GM19025 (cell line): ENCODE measurements around the gene NCOA3.
"Not testable (repeated sequence)": the region's sequence is repeated elsewhere in the genome, so short reads cannot be mapped to it uniquely, and the experiment has no call there.

ENCODE experiments used
- ATAC-seq: cut with Tn5 transposase; IDR thresholded peaks from one replicate; pipeline ENCODE4 v1.9.1; 2021; ENCODE audit warnings: mild to moderate bottlenecking, low read depth, moderate library complexity; ENCODE audit not compliant: unreplicated experiment

NCOA3 gene

GRCh38 chr20:47498606-47499005 lies 3.1 kb upstream of the NCOA3 start:
- ATAC-seq, result no peak

- no peak for ATAC-seq
Measured at GRCh38 chr20:47499053-47499452, 2.6 kb upstream of the NCOA3 start.

DNA sequence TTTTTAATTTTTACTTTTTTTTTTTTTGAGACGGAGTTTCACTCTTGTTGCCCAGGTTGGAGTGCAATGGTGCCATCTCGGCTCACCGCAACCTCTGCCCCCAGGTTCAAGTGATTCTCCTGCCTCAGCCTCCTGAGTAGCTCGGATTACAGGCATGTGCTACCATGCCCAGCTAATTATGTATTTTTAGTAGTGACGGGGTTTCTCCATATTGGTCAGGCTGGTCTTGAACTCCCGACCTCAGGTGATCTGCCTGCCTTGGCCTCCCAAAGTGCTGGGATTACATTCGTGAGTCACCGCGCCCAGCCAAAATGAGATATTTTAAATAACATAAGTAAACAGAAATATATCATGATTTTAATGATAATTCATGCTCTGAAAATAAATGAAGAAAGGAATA lies 1.6 kb upstream of the NCOA3 start:
- not testable (repeated sequence) for ATAC-seq

GRCh38 chr20:47500554-47500953 lies 1.1 kb upstream of the NCOA3 start:
- ATAC-seq, result no peak

GRCh38 chr20:47501116-47501481 lies 588 bp upstream of the NCOA3 start:
- ATAC-seq, result no peak

DNA sequence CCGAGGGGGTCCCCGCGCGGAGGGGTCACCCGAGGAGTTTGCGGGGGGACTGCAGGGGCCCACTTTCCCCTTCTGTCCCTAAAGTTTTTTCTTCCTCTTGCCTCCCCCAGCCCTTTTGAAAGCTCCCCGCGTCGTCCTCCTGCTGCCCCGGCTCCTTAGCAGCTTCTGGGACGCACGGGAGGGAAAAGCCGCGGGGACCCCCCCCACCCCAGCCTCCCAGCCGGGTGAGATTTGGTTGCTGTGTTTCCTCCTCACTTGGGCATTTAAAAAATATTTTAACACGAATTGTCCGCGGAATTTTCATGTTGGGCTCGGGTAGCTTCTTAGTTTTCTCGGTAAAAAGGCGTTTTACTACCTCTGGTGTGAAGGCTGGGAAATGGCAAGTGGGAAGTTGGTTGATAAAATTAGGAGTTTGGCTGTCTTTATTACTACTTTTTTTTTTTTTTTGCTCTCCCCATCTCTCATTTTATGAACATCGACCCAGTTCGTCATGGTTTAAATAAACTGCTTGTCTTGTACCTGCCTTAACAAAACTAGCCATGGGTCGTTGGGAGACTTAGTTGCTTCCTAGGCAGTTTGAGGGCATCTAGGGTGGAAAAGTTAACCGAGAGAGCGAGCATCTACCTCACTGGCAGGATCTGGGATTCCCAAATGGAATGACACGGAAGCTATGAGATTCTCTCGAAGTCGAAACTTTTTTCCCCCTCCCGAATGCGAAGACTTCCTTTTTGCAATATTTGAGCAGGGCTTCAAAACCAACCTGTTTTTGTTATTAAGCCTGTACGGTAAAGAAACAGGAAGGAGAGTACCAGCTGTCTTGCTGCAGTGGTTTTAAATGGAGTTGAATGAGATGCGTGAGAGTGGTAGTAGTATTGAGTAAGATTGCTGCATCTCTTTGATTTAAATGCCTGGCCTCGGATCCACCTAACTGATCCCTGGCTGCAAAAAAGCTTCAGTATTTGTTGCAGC lies 868 bp downstream of the NCOA3 start:
- ATAC-seq, result no peak

GRCh38 chr20:47503685-47504084 lies 2.0 kb downstream of the NCOA3 start:
- no peak for ATAC-seq

- no peak for ATAC-seq
Measured at GRCh38 chr20:47506335-47506734, 4.6 kb downstream of the NCOA3 start.

- no peak for ATAC-seq
Measured at GRCh38 chr20:47506850-47507249, 5.2 kb downstream of the NCOA3 start.

- ATAC-seq, result not testable (repeated sequence)
Measured at GRCh38 chr20:47507275-47507981, 5.7 kb downstream of the NCOA3 start.

GRCh38 chr20:47508278-47508677 lies 6.6 kb downstream of the NCOA3 start:
- ATAC-seq, result no peak

- no peak for ATAC-seq
Measured at GRCh38 chr20:47509104-47509661, 7.5 kb downstream of the NCOA3 start.

DNA sequence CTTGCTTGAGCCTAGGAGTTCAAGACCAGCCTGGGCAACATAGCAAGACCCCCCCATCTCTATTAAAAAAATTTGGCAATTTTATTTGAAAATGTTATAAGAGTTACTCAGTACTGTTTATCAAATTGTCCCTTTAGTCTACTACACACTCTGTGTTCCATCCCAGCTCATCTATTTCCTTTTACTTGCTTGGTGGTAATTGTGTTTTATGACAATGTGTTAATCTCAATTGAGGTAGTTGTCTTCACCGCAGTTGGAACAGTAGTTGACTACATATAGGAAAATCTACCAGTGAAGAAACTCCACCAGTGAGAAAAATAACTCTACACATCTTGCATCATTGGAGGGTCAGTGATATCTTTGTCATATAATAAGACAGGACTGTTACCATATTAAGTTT lies 8.0 kb downstream of the NCOA3 start:
- no peak for ATAC-seq

GRCh38 chr20:47515843-47516242 lies 14.2 kb downstream of the NCOA3 start:
- no peak for ATAC-seq

- ATAC-seq, result no peak
Measured at GRCh38 chr20:47521059-47521808, 19.5 kb downstream of the NCOA3 start.

DNA sequence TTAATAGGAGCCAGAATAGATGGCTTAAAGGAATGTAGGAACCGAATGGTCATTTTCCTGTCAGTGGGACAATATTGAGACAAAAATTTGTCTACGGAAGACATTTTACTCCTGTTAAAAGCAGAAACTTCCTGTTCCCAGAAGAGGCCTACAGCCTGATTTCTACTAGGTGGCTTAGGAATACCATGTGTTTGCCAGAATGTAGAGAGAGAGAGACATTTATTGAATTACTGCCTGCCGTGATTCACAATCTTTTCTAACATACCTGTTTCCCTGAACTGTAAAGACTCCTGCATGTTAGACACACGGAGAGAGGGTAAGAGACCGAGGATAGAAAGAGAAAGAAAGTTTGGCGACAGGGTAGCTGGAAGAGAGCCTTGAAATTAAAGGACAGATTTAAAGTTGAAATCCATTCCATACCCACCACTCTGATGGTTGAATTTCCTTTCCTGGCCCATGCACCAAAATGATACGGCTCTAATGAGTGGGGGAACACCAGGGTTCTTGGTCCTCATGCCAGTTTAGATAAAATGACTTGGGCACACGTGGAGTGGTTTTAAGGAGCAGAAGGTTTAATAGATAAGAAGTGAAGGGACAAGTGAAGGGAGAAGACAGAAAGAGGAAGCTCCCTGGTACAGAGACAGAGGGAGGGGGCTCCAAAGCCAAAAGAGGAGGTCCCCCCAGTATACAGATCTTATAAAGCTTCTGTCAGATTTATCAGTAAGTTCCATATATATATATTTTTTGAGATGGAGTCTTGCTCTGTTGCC lies 22.5 kb downstream of the NCOA3 start:
- no peak for ATAC-seq

DNA sequence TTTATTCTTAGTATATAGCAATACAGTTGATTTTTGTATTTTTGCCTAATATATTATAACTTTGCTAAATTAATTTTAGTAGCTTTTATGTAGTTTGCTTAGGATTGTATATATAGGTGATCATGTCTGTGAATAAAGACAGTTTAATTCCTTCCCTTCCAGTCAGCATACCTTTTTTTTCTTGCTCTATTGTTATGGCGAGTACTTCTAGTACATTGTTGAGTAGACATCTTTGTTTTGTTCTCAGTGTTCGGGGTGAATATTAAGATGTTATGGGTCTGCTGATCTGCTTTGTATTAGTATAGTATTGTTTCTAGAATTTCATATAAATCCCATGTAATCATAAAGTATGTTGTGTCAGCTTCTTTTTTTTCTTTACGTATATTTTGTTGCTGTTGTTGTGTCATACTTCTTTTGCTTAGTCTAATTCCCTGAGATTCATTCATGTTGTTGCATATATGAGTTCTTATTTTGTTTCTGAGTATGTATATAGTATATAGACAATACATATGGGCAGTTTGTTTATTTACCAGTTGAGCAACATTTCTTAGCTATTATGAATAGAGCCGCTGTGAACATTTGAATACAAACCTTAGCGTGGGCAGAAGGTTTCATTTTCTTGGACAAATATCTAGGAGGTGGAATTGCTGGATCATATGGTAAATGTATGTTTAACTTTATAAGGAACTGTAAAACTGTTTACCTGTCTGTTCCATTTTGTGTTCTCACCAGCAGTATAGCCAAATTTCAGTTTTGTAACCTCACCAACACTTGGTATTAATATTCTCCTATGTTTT lies 25.5 kb downstream of the NCOA3 start:
- no peak for ATAC-seq

DNA sequence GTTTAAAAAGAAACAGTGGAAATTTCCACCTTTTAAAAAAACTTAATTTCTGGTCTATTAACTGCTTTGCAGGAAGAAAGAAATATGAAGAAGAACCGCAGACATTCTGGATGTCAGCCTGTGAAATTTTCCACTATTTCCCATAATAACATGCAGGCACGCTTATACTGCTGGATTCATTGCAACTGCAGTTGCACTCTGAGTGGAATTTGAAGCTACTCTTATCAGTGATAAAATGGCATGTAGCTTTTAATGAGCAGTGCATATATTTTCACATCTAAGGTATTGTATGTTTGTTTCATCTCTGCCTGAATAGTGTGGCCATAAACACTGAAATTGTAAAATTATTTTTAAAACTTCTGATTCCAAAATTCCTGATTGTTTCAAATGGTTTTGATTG lies 28.2 kb downstream of the NCOA3 start:
- no peak for ATAC-seq

GRCh38 chr20:47531458-47531857 lies 29.8 kb downstream of the NCOA3 start:
- ATAC-seq, result no peak
